Activated CD4-positive, alpha-beta T cell treated with anti-CD3 and anti-CD28 coated beads, Interleukin-2, amount 10 ng/mL, durations not matched to agents 24 days and 14 days (primary cell): ENCODE data around the gene PITPNM1. TPM values are rescaled to one million over a fixed set of nuclear protein-coding genes. Genes with fewer than 3 reads are reported as not detected.
"Not testable (repeated sequence)": the region's sequence is repeated elsewhere in the genome, so short reads cannot be mapped to it uniquely, and the experiment has no call there.

Source experiments
- DNase-seq: peaks from one replicate; pipeline ENCODE4 v3.0.0; 2022
- H3K27ac Mint-ChIP-seq: one replicate; pipeline ENCODE4 v1.8.0; 2022; ENCODE audit warnings: mild to moderate bottlenecking, mixed read lengths
- H3K27me3 Mint-ChIP-seq: one replicate; pipeline ENCODE4 v1.8.0; 2022; ENCODE audit warnings: mixed read lengths
- H3K36me3 Mint-ChIP-seq: one replicate; pipeline ENCODE4 v1.8.0; 2022; ENCODE audit warnings: low read depth, mild to moderate bottlenecking, mixed read lengths
- H3K4me1 Mint-ChIP-seq: one replicate; pipeline ENCODE4 v1.8.0; 2021; ENCODE audit warnings: mixed read lengths
- H3K4me3 Mint-ChIP-seq: one replicate; pipeline ENCODE4 v1.8.0; 2022; ENCODE audit warnings: mild to moderate bottlenecking, moderate library complexity, mixed read lengths
- H3K9me3 Mint-ChIP-seq: one replicate; pipeline ENCODE4 v1.8.0; 2021; ENCODE audit warnings: mixed read lengths
- intact Hi-C: fragments of 100-400 bp; cut with micrococcal nuclease; formaldehyde crosslinking; loops from one replicate; pipeline ENCODE4 v1.15.1; 2023
- total RNA-seq: library from RNA; stranded (reverse); gene quantifications from 2 replicates; pipeline ENCODE4 v1.2.3, GENCODE V29; 2022

The PITPNM1 gene
- total RNA-seq: 126 and 128 TPM in 2 replicates

DNA sequence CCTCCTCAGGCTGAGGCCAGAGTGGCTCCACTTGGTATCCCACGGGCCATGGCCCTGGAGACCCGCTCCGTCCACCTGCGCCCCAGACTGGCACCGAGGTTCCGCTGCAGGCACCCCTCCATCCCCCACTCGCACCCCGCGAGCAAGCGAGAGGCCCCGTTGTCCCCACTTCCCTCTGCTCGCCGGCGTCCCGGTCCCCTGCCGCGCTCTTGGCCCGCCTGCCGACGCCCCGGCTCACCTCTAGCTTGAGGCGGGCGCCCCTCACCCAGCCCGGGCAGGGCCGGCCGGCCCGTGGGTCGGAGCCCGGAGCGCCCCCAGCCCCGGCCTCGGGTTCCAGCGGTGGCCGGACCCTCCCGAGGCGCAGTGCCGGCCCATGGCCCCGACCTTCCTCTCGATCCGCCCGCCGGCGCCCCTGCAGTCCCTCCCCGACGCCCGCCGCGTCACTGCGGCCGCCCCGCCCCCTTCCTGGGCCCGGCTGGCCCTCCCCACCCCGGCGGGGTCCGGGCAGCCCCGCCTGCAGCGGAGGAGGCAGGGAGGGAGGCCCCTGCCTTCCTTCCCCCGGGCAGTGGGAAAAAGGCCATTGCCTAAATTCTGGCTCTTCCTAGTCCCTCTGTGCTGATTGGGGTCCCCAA, at the start of gene PITPNM1:
PITPNM1 (minus strand) TSS at position 414 of the 632 bp plus-strand sequence. CDS start 1,183 bp downstream, outside the sequence.
- Mint-ChIP-seq H3K4me3 (peak within 1 kb of the TSS; percentile 95), H3K27ac (peak within 1 kb of the TSS; percentile 97), H3K27me3 (no peaks in the 10 kb centered on the region), H3K36me3 (peaks cover 35% of the 10 kb centered on the region), H3K9me3 (no peaks in the 10 kb centered on the region), H3K4me1 (peaks cover 49% of the 10 kb centered on the region)
- DNase-seq: peak; percentile 95
- intact Hi-C loops: loop anchor here (5.0 kb wide), 1 partner anchor 77 kb away; the partner anchor contains the start of gene GSTP1

DNA sequence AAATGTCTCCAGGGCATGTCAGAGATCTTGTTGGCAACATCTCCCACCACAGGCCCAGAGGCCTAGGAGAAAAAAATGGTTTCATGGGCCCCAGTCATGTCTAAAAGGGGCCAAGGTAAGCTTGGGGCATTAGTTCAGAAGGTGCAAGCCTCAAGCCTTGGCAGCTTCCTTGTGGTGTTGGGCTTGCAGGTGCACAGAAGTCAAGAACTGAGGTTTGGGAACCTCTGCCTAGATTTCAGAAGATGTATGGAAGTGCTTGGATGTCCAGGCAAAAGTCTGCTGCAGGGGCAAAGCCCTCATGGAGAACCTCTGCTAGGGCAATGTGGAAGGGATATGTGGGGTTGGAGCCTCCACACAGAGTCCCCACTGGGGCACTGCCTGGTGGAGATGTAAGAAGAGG, 46.5 kb upstream of the PITPNM1 start:
- DNase-seq, intact Hi-C loops, H3K27ac Mint-ChIP-seq, H3K4me1 Mint-ChIP-seq, H3K4me3 Mint-ChIP-seq, H3K9me3 Mint-ChIP-seq, H3K36me3 Mint-ChIP-seq: not testable (repeated sequence)
- peaks cover 21% of the 10 kb centered on the region for H3K27me3 Mint-ChIP-seq

DNA sequence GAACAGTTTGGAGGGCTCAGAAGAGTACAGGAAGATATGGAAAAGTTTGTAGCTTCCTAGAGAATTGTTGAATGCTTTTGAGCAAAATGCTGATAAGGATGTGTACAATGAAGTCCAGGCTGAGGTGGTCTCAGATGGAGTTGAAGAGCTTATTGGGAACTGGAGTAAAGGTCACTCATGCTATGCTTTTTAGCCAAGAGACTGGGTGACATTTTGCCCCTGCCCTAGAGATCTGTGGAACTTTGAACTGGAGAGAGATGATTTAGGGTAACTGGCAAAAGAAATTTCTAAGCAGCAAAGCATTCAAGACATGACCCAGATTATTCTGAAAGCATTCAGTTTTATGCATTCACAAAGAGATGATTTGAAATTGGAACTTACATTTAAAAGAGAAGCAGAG, 46.0 kb upstream of the PITPNM1 start:
- no peak for DNase-seq
- Mint-ChIP-seq H3K27ac (no peak overlapping the region), H3K4me1 (no peaks in the 10 kb centered on the region), H3K27me3 (peaks cover 21% of the 10 kb centered on the region), H3K4me3 (no peak overlapping the region), H3K36me3 (no peaks in the 10 kb centered on the region), H3K9me3 (peaks cover 9% of the 10 kb centered on the region)
- intact Hi-C loops: no loop called here

DNA sequence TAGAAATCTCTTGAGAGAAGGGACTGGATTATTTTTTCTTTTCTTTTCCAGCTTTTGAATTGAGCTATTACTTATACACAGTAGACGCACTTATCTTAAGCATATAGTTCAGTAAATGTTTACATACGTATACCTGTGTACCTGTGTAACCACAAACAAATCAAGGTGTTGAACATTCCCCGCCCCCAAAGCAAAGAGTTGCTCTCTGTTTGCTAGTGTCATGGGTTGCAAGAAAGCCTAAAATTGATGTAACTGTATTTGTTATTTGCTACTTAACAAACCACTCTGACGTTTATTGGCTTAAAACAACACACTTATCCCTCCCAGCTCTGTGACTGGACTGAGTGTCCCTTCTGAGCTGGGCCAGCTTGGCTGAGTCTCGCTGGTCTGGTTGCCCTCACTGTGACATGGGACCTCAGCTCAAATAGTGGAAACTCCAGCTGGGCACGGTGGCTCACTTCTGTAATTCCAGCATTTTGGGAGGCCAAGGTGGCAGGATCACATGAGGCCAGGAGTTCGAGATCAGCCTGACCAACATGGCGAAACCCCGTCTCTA, 43.5 kb upstream of the PITPNM1 start:
- DNase-seq: no peak
- Mint-ChIP-seq H3K27ac (no peak overlapping the region), H3K4me3 (no peak overlapping the region), H3K9me3 (peaks cover 9% of the 10 kb centered on the region), H3K27me3 (peaks cover 21% of the 10 kb centered on the region), H3K36me3 (no peaks in the 10 kb centered on the region), H3K4me1 (no peaks in the 10 kb centered on the region)
- intact Hi-C loops: no loop called here

DNA sequence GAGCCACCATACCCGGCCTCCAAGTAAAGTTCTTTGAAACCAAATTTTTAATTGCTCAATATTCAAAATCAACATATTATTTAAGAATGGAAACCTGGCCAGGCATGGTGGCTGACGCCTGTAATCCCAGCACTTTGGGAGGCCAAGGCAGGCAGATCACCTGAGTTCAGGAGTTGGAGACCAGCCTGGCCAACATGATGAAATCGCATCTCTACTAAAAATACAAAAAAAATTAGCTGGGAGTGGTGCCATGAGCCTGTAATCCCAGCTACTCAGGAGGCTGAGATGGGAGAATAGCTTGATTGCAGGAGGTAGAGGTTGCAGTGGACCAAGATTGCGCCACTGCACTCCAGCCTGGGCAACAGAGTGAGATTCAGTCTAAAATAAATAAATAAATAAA, 42.9 kb upstream of the PITPNM1 start:
- H3K36me3 Mint-ChIP-seq: not testable (repeated sequence)

DNA sequence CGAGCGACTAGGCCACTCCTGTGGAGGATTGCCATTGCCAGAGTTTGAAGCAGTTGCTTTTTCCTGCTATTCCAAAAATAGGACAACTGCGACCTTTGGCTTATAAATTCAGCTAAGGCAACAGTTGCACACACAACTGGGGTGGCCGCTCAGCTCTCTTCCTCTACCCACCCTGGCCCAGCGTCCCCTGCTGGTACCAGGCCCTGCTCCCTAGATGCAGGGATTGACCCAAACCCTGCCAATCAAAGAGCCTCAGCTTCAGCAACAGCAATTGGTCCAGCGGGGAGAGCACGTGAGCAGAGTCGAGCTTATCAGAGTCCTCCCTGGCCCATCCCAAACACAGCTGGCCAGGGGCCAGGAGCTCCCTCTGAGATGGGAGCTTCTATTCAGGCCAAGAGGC, 40.1 kb upstream of the PITPNM1 start:
- no peaks in the 10 kb centered on the region for H3K4me1 Mint-ChIP-seq
- no peak overlapping the region for H3K4me3 Mint-ChIP-seq
- no peak for DNase-seq
- peaks cover 2% of the 10 kb centered on the region for H3K27me3 Mint-ChIP-seq
- H3K36me3 Mint-ChIP-seq: no peaks in the 10 kb centered on the region
- H3K9me3 Mint-ChIP-seq: no peaks in the 10 kb centered on the region
- no peak overlapping the region for H3K27ac Mint-ChIP-seq
- intact Hi-C loops: no loop called here

More for the DNA sequence above, 42.9 kb upstream of the PITPNM1 start:
- DNase-seq, intact Hi-C loops, H3K4me1 Mint-ChIP-seq, H3K9me3 Mint-ChIP-seq, H3K4me3 Mint-ChIP-seq, H3K27ac Mint-ChIP-seq: not testable (repeated sequence)
- H3K27me3 Mint-ChIP-seq: peaks cover 18% of the 10 kb centered on the region

DNA sequence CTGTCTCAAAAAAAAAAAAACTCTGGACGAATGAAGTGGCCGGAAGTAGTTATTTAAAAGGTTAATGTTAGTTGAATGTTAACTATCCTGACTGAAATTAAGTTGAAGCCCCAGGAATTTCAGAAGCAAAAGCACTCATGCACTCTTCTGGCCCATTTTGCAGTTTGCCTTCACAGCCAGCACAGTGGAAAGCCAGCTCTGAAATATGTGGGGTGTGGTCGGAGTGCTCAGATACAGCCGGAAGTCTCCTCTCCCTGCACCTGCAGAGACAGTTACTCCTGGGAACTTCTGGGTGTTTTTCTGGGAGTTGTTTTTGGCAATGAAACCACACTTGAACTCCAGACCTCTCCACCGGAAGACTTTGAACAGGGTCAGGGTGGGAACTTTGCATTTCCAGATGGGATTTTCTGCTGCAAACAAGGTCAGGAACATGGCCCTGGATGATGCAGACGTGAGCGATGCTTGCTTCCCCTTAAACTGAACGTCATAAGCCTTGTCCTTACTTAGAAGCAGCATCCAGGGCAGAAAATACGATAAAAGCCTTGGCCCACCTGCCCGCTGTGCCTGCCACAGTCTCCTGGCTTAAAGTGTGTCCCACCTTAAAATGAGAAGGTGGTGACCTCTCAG, 39.6 kb upstream of the PITPNM1 start:
- intact Hi-C loops: no loop called here
- Mint-ChIP-seq H3K4me3 (no peak overlapping the region), H3K27ac (no peak overlapping the region), H3K4me1 (no peaks in the 10 kb centered on the region), H3K36me3 (no peaks in the 10 kb centered on the region), H3K27me3 (no peaks in the 10 kb centered on the region), H3K9me3 (no peaks in the 10 kb centered on the region)
- DNase-seq: no peak

DNA sequence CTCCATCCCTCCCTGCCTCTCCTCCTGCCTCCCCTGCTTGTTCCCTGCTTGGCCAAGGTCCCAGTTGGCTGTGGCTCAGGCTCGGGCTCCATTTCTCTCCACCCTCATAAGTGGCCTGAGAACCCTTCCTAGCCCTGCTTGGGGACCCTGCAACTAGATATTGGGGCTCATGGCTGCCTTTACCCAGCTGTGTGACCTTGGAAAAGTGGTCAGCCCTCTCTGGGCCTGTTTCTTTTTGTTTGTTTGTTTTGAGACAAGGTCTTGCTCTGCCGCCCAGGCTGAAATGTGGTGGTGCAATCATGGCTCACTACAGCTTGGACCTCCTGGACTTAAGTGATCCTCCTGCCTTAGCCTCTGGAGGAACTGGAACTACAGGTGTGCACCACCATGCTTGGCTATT, 38.4 kb upstream of the PITPNM1 start:
- no peak for DNase-seq
- H3K36me3 Mint-ChIP-seq: no peaks in the 10 kb centered on the region
- no peak overlapping the region for H3K27ac Mint-ChIP-seq
- H3K9me3 Mint-ChIP-seq: no peaks in the 10 kb centered on the region
- intact Hi-C loops: no loop called here
- H3K4me1 Mint-ChIP-seq: no peaks in the 10 kb centered on the region
- H3K4me3 Mint-ChIP-seq: no peak overlapping the region
- H3K27me3 Mint-ChIP-seq: no peaks in the 10 kb centered on the region

DNA sequence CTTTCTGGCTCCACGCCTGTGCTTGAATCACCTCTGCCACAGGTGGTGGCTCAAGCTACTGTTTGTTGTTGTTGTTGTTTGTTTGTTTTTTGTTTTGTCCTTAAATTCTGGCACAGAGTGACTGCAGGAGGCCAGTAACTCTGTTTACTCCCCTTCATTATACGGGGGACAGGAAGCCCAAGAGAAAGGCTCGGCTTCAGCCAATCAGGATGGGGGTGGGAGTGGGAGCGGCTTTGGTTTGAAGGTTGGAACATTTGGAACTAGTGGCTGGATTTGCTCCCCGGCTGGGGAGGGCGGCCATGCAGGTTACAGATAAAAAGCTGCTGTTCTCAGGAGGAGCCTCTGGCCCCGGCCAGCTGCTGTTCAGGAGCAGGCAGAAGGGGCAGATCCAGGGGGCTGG, 37.8 kb upstream of the PITPNM1 start:
- no peak for DNase-seq
- Mint-ChIP-seq H3K9me3 (no peaks in the 10 kb centered on the region), H3K27ac (no peak overlapping the region), H3K4me3 (no peak overlapping the region), H3K36me3 (no peaks in the 10 kb centered on the region), H3K4me1 (no peaks in the 10 kb centered on the region), H3K27me3 (no peaks in the 10 kb centered on the region)
- intact Hi-C loops: no loop called here

DNA sequence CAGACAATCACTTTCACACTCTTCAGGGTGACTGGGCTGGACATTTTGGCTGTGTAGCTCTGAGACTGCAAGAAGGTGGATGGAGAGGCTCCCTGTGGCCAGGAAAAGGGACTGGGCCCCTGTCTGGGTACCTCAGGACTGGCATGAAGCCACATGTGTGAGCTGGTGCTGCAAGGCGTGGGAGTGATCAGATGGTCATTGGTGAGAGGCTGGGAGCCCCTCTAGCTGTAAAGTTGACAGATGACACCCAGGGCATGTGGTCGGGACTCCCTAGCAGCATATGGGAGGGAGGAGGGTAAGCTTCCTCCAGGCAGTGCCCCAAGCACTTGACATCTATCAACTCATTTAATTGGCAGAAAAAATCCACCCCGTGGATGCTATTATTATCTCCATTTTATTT, 37.0 kb upstream of the PITPNM1 start:
- no peak for DNase-seq
- no peaks in the 10 kb centered on the region for H3K27me3 Mint-ChIP-seq
- H3K36me3 Mint-ChIP-seq: no peaks in the 10 kb centered on the region
- H3K4me3 Mint-ChIP-seq: no peak overlapping the region
- no peaks in the 10 kb centered on the region for H3K9me3 Mint-ChIP-seq
- no peak overlapping the region for H3K27ac Mint-ChIP-seq
- intact Hi-C loops: no loop called here
- H3K4me1 Mint-ChIP-seq: no peaks in the 10 kb centered on the region

DNA sequence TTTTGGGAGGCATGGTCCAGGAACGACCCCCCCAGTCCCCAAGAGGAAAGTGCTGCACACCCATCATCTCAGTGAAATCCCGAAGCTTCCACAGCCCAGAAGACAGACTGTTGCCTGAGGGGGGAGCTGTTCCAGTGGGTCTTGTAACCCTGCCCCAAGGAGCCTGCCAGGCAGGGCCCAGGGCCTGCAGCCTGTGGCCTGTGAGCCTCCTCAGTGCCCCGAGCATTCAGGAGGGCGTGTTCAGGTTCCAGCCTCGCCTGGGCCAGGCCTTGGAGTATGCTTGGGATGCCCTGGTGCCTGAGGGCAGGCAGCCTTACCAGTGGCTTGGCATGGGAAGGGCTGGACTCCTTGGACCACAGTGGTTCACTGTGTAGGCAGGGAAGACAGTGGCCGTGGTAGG, 36.0 kb upstream of the PITPNM1 start:
- intact Hi-C loops: no loop called here
- DNase-seq: no peak
- no peaks in the 10 kb centered on the region for H3K36me3 Mint-ChIP-seq
- H3K4me1 Mint-ChIP-seq: no peaks in the 10 kb centered on the region
- no peaks in the 10 kb centered on the region for H3K27me3 Mint-ChIP-seq
- no peak overlapping the region for H3K27ac Mint-ChIP-seq
- no peaks in the 10 kb centered on the region for H3K9me3 Mint-ChIP-seq
- no peak overlapping the region for H3K4me3 Mint-ChIP-seq

DNA sequence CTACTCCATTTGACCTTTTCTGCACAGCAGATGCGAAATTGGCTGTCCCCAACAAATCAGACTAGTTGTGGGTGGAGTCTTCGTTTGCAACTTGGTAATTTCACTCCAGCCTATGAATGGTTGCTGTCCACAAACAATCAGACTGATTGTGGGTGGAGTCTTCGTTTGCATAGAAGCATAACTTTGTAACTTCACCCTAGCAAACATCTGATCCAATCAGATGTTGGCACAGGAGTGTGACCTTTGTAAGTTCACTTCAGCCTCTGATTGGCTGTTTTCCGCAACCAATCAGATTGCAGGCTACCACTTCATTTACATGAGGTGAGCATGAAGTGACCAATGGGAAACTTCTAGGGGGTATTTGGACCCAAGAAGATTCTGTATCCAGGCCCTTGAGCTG, 34.4 kb upstream of the PITPNM1 start:
- DNase-seq: no peak
- H3K4me1 Mint-ChIP-seq: no peaks in the 10 kb centered on the region
- intact Hi-C loops: no loop called here
- H3K4me3 Mint-ChIP-seq: no peak overlapping the region
- no peak overlapping the region for H3K27ac Mint-ChIP-seq
- no peaks in the 10 kb centered on the region for H3K36me3 Mint-ChIP-seq
- no peaks in the 10 kb centered on the region for H3K27me3 Mint-ChIP-seq
- H3K9me3 Mint-ChIP-seq: no peaks in the 10 kb centered on the region

DNA sequence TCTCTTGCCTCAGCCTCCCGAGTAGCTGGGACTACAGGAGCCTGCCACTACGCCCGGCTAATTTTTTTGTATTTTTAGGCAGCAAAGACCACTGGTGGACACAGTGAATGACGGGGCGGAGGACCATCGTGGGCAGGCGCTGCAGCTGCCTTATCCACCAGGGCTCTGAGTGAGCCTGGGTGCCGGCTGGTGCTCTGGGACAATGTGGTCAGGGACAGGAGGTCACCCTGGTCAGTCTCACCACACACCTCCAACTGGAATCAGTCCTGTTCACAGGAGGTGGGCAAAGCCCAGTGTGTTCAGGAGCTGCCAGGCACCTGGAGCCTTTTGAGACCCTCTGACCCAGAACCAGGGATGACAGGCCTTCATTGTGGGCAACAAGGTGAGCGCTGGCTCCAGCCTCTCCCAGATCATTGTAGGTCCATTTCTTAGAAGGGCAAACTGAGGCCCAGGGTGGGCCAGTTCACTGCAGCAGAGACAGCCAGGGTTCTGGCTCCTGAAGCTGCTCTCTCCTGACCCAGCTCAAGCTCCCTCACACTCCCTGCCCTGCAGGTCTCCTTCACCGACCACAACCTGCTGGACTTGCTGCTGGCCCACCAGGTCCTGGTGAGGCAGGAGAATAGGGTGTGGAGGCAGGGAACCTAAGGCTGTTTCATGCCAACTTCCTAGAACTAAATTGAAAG, 33.8 kb upstream of the PITPNM1 start:
- H3K36me3 Mint-ChIP-seq: no peaks in the 10 kb centered on the region
- intact Hi-C loops: no loop called here
- H3K27ac Mint-ChIP-seq: no peak overlapping the region
- no peak for DNase-seq
- H3K4me3 Mint-ChIP-seq: no peak overlapping the region
- H3K9me3 Mint-ChIP-seq: peaks cover 2% of the 10 kb centered on the region
- H3K27me3 Mint-ChIP-seq: no peaks in the 10 kb centered on the region
- H3K4me1 Mint-ChIP-seq: no peaks in the 10 kb centered on the region

DNA sequence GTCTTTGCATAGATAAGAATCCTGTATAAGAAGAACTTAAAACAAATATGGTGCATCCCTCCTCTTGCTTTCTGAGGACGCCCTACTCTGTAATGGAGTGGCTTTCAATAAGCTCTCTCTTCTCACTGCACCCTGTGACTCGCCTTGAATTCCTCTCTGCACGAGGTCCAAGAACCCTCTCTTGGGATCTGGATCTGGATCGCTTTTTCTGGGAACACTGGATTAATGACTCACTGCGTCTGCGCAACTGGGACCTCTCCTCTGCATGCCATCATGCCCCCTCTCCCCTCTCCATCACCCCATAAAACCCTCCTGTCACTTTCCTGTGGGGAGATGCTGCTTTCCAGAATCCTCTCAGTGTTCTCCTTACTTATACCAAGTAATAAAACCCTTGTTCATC, 33.1 kb upstream of the PITPNM1 start:
- H3K9me3 Mint-ChIP-seq: peaks cover 5% of the 10 kb centered on the region
- DNase-seq: no peak
- no peak overlapping the region for H3K4me3 Mint-ChIP-seq
- no peaks in the 10 kb centered on the region for H3K27me3 Mint-ChIP-seq
- no peaks in the 10 kb centered on the region for H3K36me3 Mint-ChIP-seq
- H3K27ac Mint-ChIP-seq: no peak overlapping the region
- intact Hi-C loops: no loop called here
- H3K4me1 Mint-ChIP-seq: no peaks in the 10 kb centered on the region
